Panc1 (cell line): ENCODE measurements around the gene ATXN10. TPM values are rescaled to one million over a fixed set of nuclear protein-coding genes. Genes with fewer than 3 reads are reported as not detected.

Source experiments
- ATAC-seq: fragments of 200-7000 bp; cut with Tn5 transposase; 2 replicates; pipeline ENCODE4 v1.9.1; 2020; ENCODE audit warnings: mild to moderate bottlenecking, moderate library complexity
- BruUV-seq: library from RNA; stranded (reverse); fragments of 400-500 nt; replicated peaks from 2 replicates; lab custom pipeline; 2021; lab: Mats Ljungman, UMichigan
- CTCF ChIA-PET: fragments of 300-600 bp; sonication (Branson Sonifier 250); formaldehyde crosslinking; loops from one replicate; lab custom pipeline; 2022; ENCODE audit warnings: antibody characterized with exemption; lab: Charles Lee
- POLR2A ChIA-PET: fragments of 300-600 bp; sonication (Branson Sonifier 250); formaldehyde crosslinking; loops from one replicate; lab custom pipeline; 2022; ENCODE audit warnings: antibody characterized with exemption; lab: Charles Lee
- DNase-seq: peaks from one replicate; pipeline ENCODE4 v3.0.0-alpha.2; 2010; ENCODE audit warnings: low read depth, low spot score
- H3K27ac ChIP-seq: 2 replicates; pipeline ENCODE4 v1.5.1; 2011; ENCODE audit warnings: mild to moderate bottlenecking, low read length, inconsistent platforms
- H3K27me3 ChIP-seq: fragments of 200-500 bp; sonication (Bioruptor generic); 2 replicates; pipeline ENCODE4 v1.6.0; 2014; ENCODE audit warnings: low read length, inconsistent platforms; ENCODE audit not compliant: control insufficient read depth, insufficient read depth
- H3K36me3 ChIP-seq: fragments of 200-500 bp; sonication (Bioruptor generic); 2 replicates; pipeline ENCODE4 v1.5.1; 2014; ENCODE audit warnings: inconsistent platforms, mild to moderate bottlenecking, low read length, moderate library complexity; ENCODE audit not compliant: control insufficient read depth, insufficient read depth
- H3K4me1 ChIP-seq: 2 replicates; pipeline ENCODE4 v1.5.1; 2011; ENCODE audit warnings: inconsistent platforms, mild to moderate bottlenecking, low read length, moderate library complexity; ENCODE audit not compliant: control insufficient read depth, insufficient read depth
- H3K4me3 ChIP-seq, 2 experiments: 2 replicates each; pipeline ENCODE4 v1.5.1; 2011 to 2012; ENCODE audit warnings: low read depth in 2 of 2, low read length in 2 of 2, mild to moderate bottlenecking in 2 of 2, inconsistent platforms in 1 of 2, moderate library complexity in 1 of 2
- H3K9me3 ChIP-seq: fragments of 200-500 bp; sonication (Bioruptor generic); 2 replicates; pipeline ENCODE4 v1.5.1; 2014; ENCODE audit warnings: low read depth, mild to moderate bottlenecking, inconsistent platforms, low read length, moderate library complexity; ENCODE audit not compliant: control insufficient read depth, insufficient read depth
- CTCF ChIP-seq: fragments of 450-650 bp; IDR thresholded peaks from 2 replicates; pipeline ENCODE4 v1.5.1; 2017; ENCODE audit warnings: mild to moderate bottlenecking
- POLR2AphosphoS5 ChIP-seq: IDR thresholded peaks from 2 replicates; pipeline ENCODE4 v1.6.1; 2012; ENCODE audit warnings: mild to moderate bottlenecking, low read depth, low read length, moderate library complexity
- SIN3A ChIP-seq: IDR thresholded peaks from 2 replicates; pipeline ENCODE4 v1.6.1; 2012; ENCODE audit warnings: low read depth, mild to moderate bottlenecking, low read length, moderate library complexity, borderline replicate concordance; ENCODE audit not compliant: insufficient read depth
- TCF7L2 ChIP-seq: IDR thresholded peaks from 2 replicates; pipeline ENCODE4 v1.6.1; 2011; ENCODE audit warnings: mild to moderate bottlenecking, low read depth, low read length, inconsistent platforms
- in situ Hi-C: cut with HindIII; loops from 2 replicates; pipeline ENCODE4 v1.10.0; 2016; ENCODE audit warnings: low sequenced_read_pairs, low pct_unique_long_range_greater_than_20kb
- intact Hi-C: fragments of 100-400 bp; cut with micrococcal nuclease; formaldehyde crosslinking; loops from one replicate; pipeline ENCODE4 v1.10.0; 2022; ENCODE audit not compliant: unreplicated experiment
- total RNA-seq: library from RNA; stranded (reverse); gene quantifications from one replicate; pipeline ENCODE4 v1.2.1, GENCODE V29; 2021; ENCODE audit not compliant: unreplicated experiment
- TF ChIP-seq, protein P1 (sequence below), 2 experiments: IDR thresholded peaks; 2 replicates each; pipeline ENCODE4 v1.6.1; 2011 to 2012; ENCODE audit warnings: low read depth in 2 of 2, control low read depth in 1 of 2, low read length in 1 of 2, mild to moderate bottlenecking in 1 of 2, moderate library complexity in 1 of 2; ENCODE audit not compliant: insufficient read depth in 1 of 2

The ATXN10 gene
- total RNA-seq, 1 experiment from 2014 or later = 184 TPM

DNA sequence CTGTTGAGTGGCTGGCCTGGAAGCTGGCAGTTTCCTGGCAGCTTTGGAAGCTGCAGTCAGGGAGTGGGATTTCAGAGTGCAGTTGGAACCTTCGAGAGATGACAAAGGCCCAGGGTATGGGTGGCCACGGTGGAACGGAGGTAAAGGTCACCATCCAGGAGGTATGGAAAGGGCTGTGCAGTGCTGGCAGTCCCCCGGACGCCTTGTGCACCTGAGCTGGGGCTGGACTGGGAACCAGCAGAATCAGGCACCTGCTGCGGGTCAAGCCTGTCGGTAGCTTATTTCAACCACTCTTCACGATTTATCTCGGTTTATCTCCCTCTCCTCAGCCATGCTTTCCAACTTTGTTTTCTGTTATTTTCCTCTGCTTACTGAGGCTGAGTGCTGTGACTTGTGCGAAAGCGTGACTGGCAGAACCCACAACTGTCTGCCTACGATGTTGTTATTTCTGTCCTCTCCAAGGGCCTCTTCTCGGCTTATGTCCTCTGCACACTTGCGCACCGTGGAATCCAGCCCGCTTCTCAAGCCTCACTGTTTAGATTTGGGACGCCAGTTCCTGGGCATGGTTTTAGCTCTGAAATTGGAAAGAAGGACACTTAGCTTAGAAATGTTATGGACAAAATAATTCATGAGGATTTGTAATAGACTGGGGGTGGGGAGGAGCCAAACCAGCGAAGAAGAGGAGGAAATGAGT is 24.0 kb upstream of the ATXN10 start:
- ChIA-PET POLR2A (no interaction called here), CTCF (no interaction called here)
- ATAC-seq = no peak
- TF ChIP-seq, protein P1, sequence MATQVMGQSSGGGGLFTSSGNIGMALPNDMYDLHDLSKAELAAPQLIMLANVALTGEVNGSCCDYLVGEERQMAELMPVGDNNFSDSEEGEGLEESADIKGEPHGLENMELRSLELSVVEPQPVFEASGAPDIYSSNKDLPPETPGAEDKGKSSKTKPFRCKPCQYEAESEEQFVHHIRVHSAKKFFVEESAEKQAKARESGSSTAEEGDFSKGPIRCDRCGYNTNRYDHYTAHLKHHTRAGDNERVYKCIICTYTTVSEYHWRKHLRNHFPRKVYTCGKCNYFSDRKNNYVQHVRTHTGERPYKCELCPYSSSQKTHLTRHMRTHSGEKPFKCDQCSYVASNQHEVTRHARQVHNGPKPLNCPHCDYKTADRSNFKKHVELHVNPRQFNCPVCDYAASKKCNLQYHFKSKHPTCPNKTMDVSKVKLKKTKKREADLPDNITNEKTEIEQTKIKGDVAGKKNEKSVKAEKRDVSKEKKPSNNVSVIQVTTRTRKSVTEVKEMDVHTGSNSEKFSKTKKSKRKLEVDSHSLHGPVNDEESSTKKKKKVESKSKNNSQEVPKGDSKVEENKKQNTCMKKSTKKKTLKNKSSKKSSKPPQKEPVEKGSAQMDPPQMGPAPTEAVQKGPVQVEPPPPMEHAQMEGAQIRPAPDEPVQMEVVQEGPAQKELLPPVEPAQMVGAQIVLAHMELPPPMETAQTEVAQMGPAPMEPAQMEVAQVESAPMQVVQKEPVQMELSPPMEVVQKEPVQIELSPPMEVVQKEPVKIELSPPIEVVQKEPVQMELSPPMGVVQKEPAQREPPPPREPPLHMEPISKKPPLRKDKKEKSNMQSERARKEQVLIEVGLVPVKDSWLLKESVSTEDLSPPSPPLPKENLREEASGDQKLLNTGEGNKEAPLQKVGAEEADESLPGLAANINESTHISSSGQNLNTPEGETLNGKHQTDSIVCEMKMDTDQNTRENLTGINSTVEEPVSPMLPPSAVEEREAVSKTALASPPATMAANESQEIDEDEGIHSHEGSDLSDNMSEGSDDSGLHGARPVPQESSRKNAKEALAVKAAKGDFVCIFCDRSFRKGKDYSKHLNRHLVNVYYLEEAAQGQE (IDR thresholded peaks at IDR 0.05; ENCODE audit: insufficient read depth in 1 of 2, low read depth in 2 of 2, low read length in 1 of 2) = no peak
- no peak for TF ChIP-seq SIN3A
- TF ChIP-seq CTCF = no peak
- TF ChIP-seq TCF7L2 = no peak
- TF ChIP-seq POLR2AphosphoS5 = no peak
- H3K27ac ChIP-seq = peak overlapping the region; percentile 23; the same call in 1 of the 2 replicates
- no peaks in the 10 kb centered on the region for H3K27me3 ChIP-seq
- no peaks in the 10 kb centered on the region for H3K36me3 ChIP-seq
- in situ Hi-C loops (no loop called here), intact Hi-C loops (no loop called here)
- no peaks in the 10 kb centered on the region for H3K9me3 ChIP-seq
- BruUV-seq = no TSS peak
- no peaks in the 10 kb centered on the region for H3K4me1 ChIP-seq
- H3K4me3 ChIP-seq = no peak overlapping the region
- no peak for DNase-seq

- intact Hi-C loops = no loop called here
- ChIA-PET POLR2A (no interaction called here), CTCF (interaction anchor here (0.6 kb wide), 1 partner anchor 215 kb away, joined by 5 read pairs; no protein-coding TSS in a partner anchor)
- TF ChIP-seq, protein P1 (IDR thresholded peaks at IDR 0.05; ENCODE audit: insufficient read depth in 1 of 2, low read depth in 2 of 2, low read length in 1 of 2) = no peak
- no peak for TF ChIP-seq CTCF
- no peak for TF ChIP-seq POLR2AphosphoS5
- no peak for TF ChIP-seq SIN3A
- no peak for TF ChIP-seq TCF7L2
- DNase-seq (no peak), ATAC-seq (no peak)
- Histone ChIP-seq H3K4me1 (no peaks in the 10 kb centered on the region), H3K4me3 (no peak overlapping the region), H3K27me3 (no peaks in the 10 kb centered on the region), H3K36me3 (no peaks in the 10 kb centered on the region), H3K9me3 (no peaks in the 10 kb centered on the region), H3K27ac (0 out of 2 replicates have a peak overlapping the region, but pooled peaks have one; percentile 23)
- in situ Hi-C loops = no loop called here
- BruUV-seq = no TSS peak
Measured at GRCh38 chr22:45648301-45649117, 23.1 kb upstream of the ATXN10 start.
